ENCODE results near the gene KSR2. TPM values are rescaled to one million over a fixed set of nuclear protein-coding genes. Genes with fewer than 3 reads are reported as not detected.

Gene KSR2
- total and polyA plus RNA-seq, 2 of the 4 experiments (the other 2 are of a cell fraction), result not detected

DNA sequence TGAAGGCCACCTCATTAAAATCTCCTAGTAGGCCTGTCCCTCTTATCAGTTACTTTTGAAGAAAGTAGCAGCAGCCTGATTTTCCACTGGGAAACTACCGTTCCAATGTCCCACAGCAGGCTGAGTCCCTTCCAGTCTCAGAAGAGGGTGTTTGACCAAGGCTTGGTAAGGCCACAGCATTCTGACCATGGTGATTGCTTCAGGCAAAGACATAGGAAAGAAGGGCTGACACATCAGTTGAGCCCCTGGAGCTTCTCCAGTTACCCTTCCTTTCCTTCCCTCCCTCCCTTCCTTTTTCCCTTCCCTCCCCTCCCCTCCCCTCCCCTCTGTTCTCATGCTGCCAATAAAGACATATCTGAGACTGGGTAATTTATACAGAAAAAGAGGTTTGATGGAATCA lies 373.0 kb downstream of the KSR2 start:
- Histone ChIP-seq H4K5ac (ENCODE audit: low read depth, low read length) (no peak overlapping the region), H2BK5ac (ENCODE audit: low read depth, low read length, poor library complexity, severe bottlenecking) (no peak overlapping the region), H4K8ac (ENCODE audit: low read depth in 2 of 2, low read length in 2 of 2) (no peak overlapping the region), H3K27ac (ENCODE audit: insufficient read depth, low read length) (no peak overlapping the region), H3K79me1 (ENCODE audit: low read depth in 1 of 2, low read length in 2 of 2) (no peaks in the 10 kb centered on the region), H3K14ac (replicated peaks; ENCODE audit: low read depth, low read length) (no peak overlapping the region), H3K4me1 (ENCODE audit: control insufficient read depth, insufficient read depth, low read length) (no peaks in the 10 kb centered on the region), H3K4me2 (ENCODE audit: low read depth, low read length) (no peak overlapping the region), H3K9me3 (ENCODE audit: control insufficient read depth, insufficient read depth, low read length) (peaks cover 25% of the 10 kb centered on the region), H3K27me3 (ENCODE audit: control insufficient read depth, insufficient read depth, low read length) (no peaks in the 10 kb centered on the region), H2AFZ (replicated peaks; ENCODE audit: low read length, poor library complexity) (no peak overlapping the region), H2AK5ac (ENCODE audit: low read depth, low read length) (no peak overlapping the region), H2BK120ac (ENCODE audit: low read depth, low read length) (no peak overlapping the region), H3K23ac (ENCODE audit: low read depth, low read length) (no peak overlapping the region), H3K56ac (ENCODE audit: extremely low read depth, insufficient read depth, low read length) (no peak overlapping the region), H3K4ac (ENCODE audit: low read depth, low read length) (no peak overlapping the region), H3K9me1 (ENCODE audit: insufficient read depth, low read length) (no peaks in the 10 kb centered on the region), H3K9ac (ENCODE audit: low read depth, low read length) (no peak overlapping the region), H3K18ac (ENCODE audit: low read depth, low read length) (no peak overlapping the region), H3K4me3 (ENCODE audit: insufficient read depth, low read depth, low read length) (no peak overlapping the region), H2AK9ac (replicated peaks; ENCODE audit: low read depth, low read length, poor library complexity) (no peak overlapping the region), H2BK15ac (ENCODE audit: low read depth, low read length) (no peak overlapping the region), H4K91ac (ENCODE audit: insufficient read depth, low read depth, low read length) (no peak overlapping the region), H2BK20ac (ENCODE audit: low read depth, low read length) (no peak overlapping the region), H3K36me3 (ENCODE audit: control insufficient read depth, insufficient read depth, low read length) (no peaks in the 10 kb centered on the region), H4K20me1 (ENCODE audit: insufficient read depth, low read length) (no peaks in the 10 kb centered on the region)
- in situ Hi-C loops (cut with MboI; ENCODE audit: low sequenced_read_pairs), result no loop called here
- CTCF ChIA-PET, result no interaction called here
- ATAC-seq (ENCODE audit: low read depth) (no peak), DNase-seq (no peak)
- dilution Hi-C loops (cut with HindIII; ENCODE audit: low sequenced_read_pairs, unreplicated experiment), result no loop called here
- TF ChIP-seq, protein P1, sequence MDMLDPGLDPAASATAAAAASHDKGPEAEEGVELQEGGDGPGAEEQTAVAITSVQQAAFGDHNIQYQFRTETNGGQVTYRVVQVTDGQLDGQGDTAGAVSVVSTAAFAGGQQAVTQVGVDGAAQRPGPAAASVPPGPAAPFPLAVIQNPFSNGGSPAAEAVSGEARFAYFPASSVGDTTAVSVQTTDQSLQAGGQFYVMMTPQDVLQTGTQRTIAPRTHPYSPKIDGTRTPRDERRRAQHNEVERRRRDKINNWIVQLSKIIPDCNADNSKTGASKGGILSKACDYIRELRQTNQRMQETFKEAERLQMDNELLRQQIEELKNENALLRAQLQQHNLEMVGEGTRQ (IDR thresholded peaks at IDR 0.05; ENCODE audit: low read depth, low read length), result no peak
- BruUV-seq (replicated peaks), result no TSS peak
- intact Hi-C loops (cut with micrococcal nuclease), result no loop called here
- 17% methylated on average over 1 of the region's 1 CpG; no CpG with 5 or more reads in 1 of the 2 experiments for WGBS, 2 experiments (ENCODE audit: extremely low coverage in 2 of 2, insufficient read length in 1 of 2)
- POLR2A ChIA-PET (ENCODE audit: unreplicated experiment), result no interaction called here

All from IMR-90 (cell line).